HCT116 (cell line): ENCODE results near the gene MYOF. TPM values are rescaled to one million over a fixed set of nuclear protein-coding genes. Genes with fewer than 3 reads are reported as not detected.

Experiments used
- ATAC-seq: fragments of 200-7000 bp; cut with Tn5 transposase; 2 replicates; pipeline ENCODE4 v1.9.1; 2020; ENCODE audit warnings: mild to moderate bottlenecking, moderate library complexity
- BruUV-seq: library from RNA; stranded (reverse); fragments of 400-500 nt; replicated peaks from 2 replicates; lab custom pipeline; 2021; lab: Mats Ljungman, UMichigan
- CTCF ChIA-PET: fragments of 300-600 bp; sonication (Branson Sonifier 250); formaldehyde crosslinking; loops from one replicate; lab custom pipeline; 2021; ENCODE audit warnings: antibody characterized with exemption; lab: Charles Lee
- POLR2A ChIA-PET: fragments of 300-600, 350-600 bp; sonication (Branson Sonifier 250); formaldehyde crosslinking; loops from one replicate; lab custom pipeline; 2021; ENCODE audit warnings: antibody characterized with exemption; lab: Charles Lee
- RAD21 ChIA-PET, 2 experiments: fragments of 300-600 bp; sonication (Branson Sonifier 250); formaldehyde crosslinking; loops; one replicate each; lab custom pipeline; 2023; ENCODE audit warnings: low total read pairs in 2 of 2; ENCODE audit not compliant: uncharacterized antibody in 2 of 2, unreplicated experiment in 2 of 2, low non-redundant PET in 1 of 2; lab: Charles Lee
- DNase-seq: peaks from one replicate; pipeline ENCODE4 v3.0.0-alpha.2; 2010; ENCODE audit warnings: low read depth, low spot score
- H2AFZ ChIP-seq: fragments of 200-600 bp; shearing (Covaris generic), sonication (generic); 2 replicates; pipeline ENCODE4 v1.6.1; 2017; ENCODE audit warnings: low read depth, mixed run types, mixed read lengths, antibody characterized with exemption, low read length; ENCODE audit not compliant: poor library complexity, severe bottlenecking
- H3K27ac ChIP-seq: 2 replicates; pipeline ENCODE4 v1.5.1; 2012; ENCODE audit warnings: low read depth, low read length
- H3K27me3 ChIP-seq: fragments of 200-600 bp; sonication (generic); 2 replicates; pipeline ENCODE4 v1.6.1; 2016; ENCODE audit warnings: mixed run types, low read length, mixed read lengths; ENCODE audit not compliant: insufficient read depth
- H3K36me3 ChIP-seq, 2 experiments: fragments of 200-500 bp in 1 of 2; fragments of 200-600 bp in 1 of 2; sonication (Bioruptor generic) in 1 of 2; sonication (generic) in 1 of 2; 2 replicates each; pipeline versions ENCODE4 v1.5.1 to v1.6.1; 2014 to 2016; ENCODE audit warnings: low read length in 2 of 2, inconsistent platforms in 1 of 2, mixed read lengths in 1 of 2, mixed run types in 1 of 2; ENCODE audit not compliant: insufficient read depth in 2 of 2, control insufficient read depth in 1 of 2
- H3K4me1 ChIP-seq, 2 experiments: fragments of 200-600 bp in 1 of 2; sonication (generic) in 1 of 2; 2 replicates each; pipeline versions ENCODE4 v1.5.1 to v1.6.1; 2012 to 2017; ENCODE audit warnings: low read length in 2 of 2, inconsistent platforms in 1 of 2, mild to moderate bottlenecking in 1 of 2, mixed read lengths in 1 of 2, mixed run types in 1 of 2, moderate library complexity in 1 of 2; ENCODE audit not compliant: insufficient read depth in 2 of 2, control insufficient read depth in 1 of 2
- H3K4me2 ChIP-seq: fragments of 200-600 bp; sonication (generic); 2 replicates; pipeline ENCODE4 v1.6.1; 2017; ENCODE audit warnings: mixed run types, low read length, mixed read lengths
- H3K4me3 ChIP-seq, 2 experiments: fragments of 200-600 bp in 1 of 2; sonication (generic) in 1 of 2; replicated peaks in 1 of 2; 2 replicates each; pipeline ENCODE4 v1.5.1; 2011 to 2016; ENCODE audit warnings: low read length in 2 of 2, control low read depth in 1 of 2, low read depth in 1 of 2, mild to moderate bottlenecking in 1 of 2, mixed read lengths in 1 of 2, mixed run types in 1 of 2
- H3K79me2 ChIP-seq: fragments of 200-600 bp; sonication (generic); 2 replicates; pipeline ENCODE4 v1.6.1; 2017; ENCODE audit warnings: mild to moderate bottlenecking, mixed run types, low read length, moderate library complexity, mixed read lengths; ENCODE audit not compliant: insufficient read depth
- H3K9ac ChIP-seq: fragments of 200-600 bp; sonication (generic); 2 replicates; pipeline ENCODE4 v1.6.1; 2016; ENCODE audit warnings: low read length, mixed read lengths
- H3K9me2 ChIP-seq: fragments of 200-600 bp; sonication (generic), shearing (Covaris generic); 2 replicates; pipeline ENCODE4 v1.6.1; 2017; ENCODE audit warnings: mixed run types, mild to moderate bottlenecking, moderate library complexity; ENCODE audit not compliant: insufficient read depth
- H3K9me3 ChIP-seq, 2 experiments: fragments of 200-500 bp in 1 of 2; fragments of 200-600 bp in 1 of 2; sonication (Bioruptor generic) in 1 of 2; sonication (generic) in 1 of 2; 2 replicates each; pipeline ENCODE4 v1.6.1; 2014 to 2017; ENCODE audit warnings: low read length in 2 of 2, mixed read lengths in 2 of 2, inconsistent platforms in 1 of 2, low read depth in 1 of 2, mild to moderate bottlenecking in 1 of 2, mixed run types in 1 of 2, moderate library complexity in 1 of 2; ENCODE audit not compliant: control insufficient read depth in 1 of 2, insufficient read depth in 1 of 2
- H4K20me1 ChIP-seq: fragments of 200-600 bp; sonication (generic), shearing (Covaris generic); 2 replicates; pipeline ENCODE4 v1.6.1; 2017; ENCODE audit warnings: mixed run types, mild to moderate bottlenecking, moderate library complexity; ENCODE audit not compliant: insufficient read depth
- EGR1 ChIP-seq: IDR thresholded peaks from 2 replicates; pipeline ENCODE4 v1.6.1; 2012; ENCODE audit warnings: low read depth
- FOSL1 ChIP-seq: IDR thresholded peaks from 2 replicates; pipeline ENCODE4 v1.6.1; 2012; ENCODE audit warnings: low read depth
- MAX ChIP-seq: IDR thresholded peaks from 2 replicates; pipeline ENCODE4 v1.6.1; 2012
- POLR2A ChIP-seq: IDR thresholded peaks from 2 replicates; pipeline ENCODE4 v1.7.0; 2011; ENCODE audit warnings: borderline replicate concordance; ENCODE audit not compliant: insufficient read depth, insufficient read length; ENCODE audit errors: extremely low read depth
- REST ChIP-seq: IDR thresholded peaks from 2 replicates; pipeline ENCODE4 v1.6.1; 2012; ENCODE audit warnings: low read depth
- SIN3A ChIP-seq: IDR thresholded peaks from 2 replicates; pipeline ENCODE4 v1.6.1; 2012; ENCODE audit warnings: low read depth
- intact Hi-C: fragments of 100-400 bp; cut with micrococcal nuclease; formaldehyde crosslinking; loops from 2 replicates; pipeline ENCODE4 v1.10.0; 2022
- total RNA-seq: library from RNA; stranded (reverse); gene quantifications from one replicate; pipeline ENCODE4 v1.2.1, GENCODE V29; 2021; ENCODE audit not compliant: unreplicated experiment

The MYOF gene
- total RNA-seq, 1 experiment from 2014 or later, result 250 TPM

GRCh38 chr10:93290661-93291354 is 191.3 kb downstream of the MYOF start:
- no peak overlapping the region for H3K9ac ChIP-seq
- H3K36me3 ChIP-seq, result no peaks in the 10 kb centered on the region
- H3K27ac ChIP-seq, result no peak overlapping the region
- RAD21 ChIA-PET, result no interaction called here
- POLR2A ChIA-PET, result no interaction called here
- no peak for ATAC-seq
- H2AFZ ChIP-seq, result peak overlapping the region; percentile 90
- CTCF ChIA-PET, result interaction anchor here (1.1 to 1.6 kb wide), 2 partner anchors 175 to 192 kb away, joined by 3 to 4 read pairs; partner anchors contain the start of gene MYOF
- no peaks in the 10 kb centered on the region for H3K9me2 ChIP-seq
- peaks cover 5 to 26% of the 10 kb centered on the region in 2 experiments for H3K4me1 ChIP-seq
- H3K27me3 ChIP-seq, result no peaks in the 10 kb centered on the region
- DNase-seq, result no peak
- no peaks in the 10 kb centered on the region for H4K20me1 ChIP-seq
- H3K4me2 ChIP-seq, result no peak overlapping the region
- H3K79me2 ChIP-seq, result no peaks in the 10 kb centered on the region
- intact Hi-C loops, result no loop called here
- H3K4me3 ChIP-seq, result no peak overlapping the region
- TF ChIP-seq SIN3A, result no peak
- TF ChIP-seq MAX, result no peak
- TF ChIP-seq EGR1, result no peak
- TF ChIP-seq POLR2A, result no peak
- TF ChIP-seq FOSL1, result no peak
- no peak for TF ChIP-seq REST
- TF ChIP-seq, all 23 proteins: peak for 0
- BruUV-seq, result no TSS peak
- no peaks in the 10 kb centered on the region for H3K9me3 ChIP-seq
